MV-4-11 (cell line): ENCODE results near the gene PSEN1.
A peak's percentile ranks its signal among the peaks of the same experiment; 100 is the strongest.

Experiments
- DNase-seq: peaks from one replicate; lab custom pipeline; 2025; lab: John Stamatoyannopoulos, UW

Gene PSEN1

DNA sequence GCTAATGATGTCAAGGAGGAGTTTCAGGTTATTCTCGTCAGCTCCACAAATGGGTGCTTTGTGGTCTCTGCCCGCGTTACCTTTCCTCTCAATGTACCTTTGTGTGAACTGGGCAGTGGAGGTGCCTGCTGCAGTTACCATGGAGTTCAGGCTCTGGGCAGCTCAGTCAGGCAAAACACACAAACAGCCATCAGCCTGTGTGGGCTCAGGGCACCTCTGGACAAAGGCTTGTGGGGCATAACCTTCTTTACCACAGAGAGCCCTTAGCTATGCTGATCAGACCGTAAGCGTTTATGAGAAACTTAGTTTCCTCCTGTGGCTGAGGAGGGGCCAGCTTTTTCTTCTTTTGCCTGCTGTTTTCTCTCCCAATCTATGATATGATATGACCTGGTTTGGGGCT is 84.3 kb downstream of the PSEN1 start:
- DNase-seq, result no peak

DNA sequence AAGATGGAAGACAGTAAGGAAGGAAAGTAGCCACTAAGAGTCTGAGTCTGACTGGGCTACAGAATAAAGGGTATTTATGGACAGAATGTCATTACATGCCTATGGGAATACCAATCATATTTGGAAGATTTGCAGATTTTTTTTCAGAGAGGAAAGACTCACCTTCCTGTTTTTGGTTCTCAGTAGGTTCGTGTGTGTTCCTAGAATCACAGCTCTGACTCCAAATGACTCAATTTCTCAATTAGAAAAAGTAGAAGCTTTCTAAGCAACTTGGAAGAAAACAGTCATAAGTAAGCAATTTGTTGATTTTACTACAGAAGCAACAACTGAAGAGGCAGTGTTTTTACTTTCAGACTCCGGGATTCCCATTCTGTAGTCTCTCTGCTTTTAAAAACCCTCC is 85.6 kb downstream of the PSEN1 start:
- DNase-seq, result no peak

DNA sequence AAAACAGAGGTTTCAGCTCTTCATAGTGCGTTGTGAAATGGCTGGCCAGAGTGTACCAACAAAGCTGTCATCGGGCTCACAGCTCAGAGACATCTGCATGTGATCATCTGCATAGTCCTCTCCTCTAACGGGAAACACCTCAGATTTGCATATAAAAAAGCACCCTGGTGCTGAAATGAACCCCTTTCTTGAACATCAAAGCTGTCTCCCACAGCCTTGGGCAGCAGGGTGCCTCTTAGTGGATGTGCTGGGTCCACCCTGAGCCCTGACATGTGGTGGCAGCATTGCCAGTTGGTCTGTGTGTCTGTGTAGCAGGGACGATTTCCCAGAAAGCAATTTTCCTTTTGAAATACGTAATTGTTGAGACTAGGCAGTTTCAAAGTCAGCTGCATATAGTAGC is 86.7 kb downstream of the PSEN1 start:
- no peak for DNase-seq

DNA sequence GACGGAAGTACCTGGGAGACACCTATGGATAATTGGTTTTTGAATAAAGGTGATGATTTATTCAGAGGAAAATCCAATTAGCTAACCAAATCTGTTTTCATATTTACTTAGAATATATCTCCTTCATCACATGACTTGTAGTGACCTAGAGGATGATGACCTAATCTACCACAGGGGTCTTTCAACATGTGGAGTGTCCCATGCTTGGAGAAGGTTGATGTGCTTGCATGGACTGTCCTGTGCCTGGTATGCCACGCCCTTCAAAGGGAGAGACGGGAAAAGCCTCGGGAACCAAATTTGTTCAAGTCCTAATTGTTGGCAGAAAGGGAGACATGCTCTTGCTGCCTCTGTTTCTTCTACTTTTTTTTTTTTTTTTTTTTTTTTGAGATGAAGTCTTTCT is 89.2 kb downstream of the PSEN1 start:
- no peak for DNase-seq

DNA sequence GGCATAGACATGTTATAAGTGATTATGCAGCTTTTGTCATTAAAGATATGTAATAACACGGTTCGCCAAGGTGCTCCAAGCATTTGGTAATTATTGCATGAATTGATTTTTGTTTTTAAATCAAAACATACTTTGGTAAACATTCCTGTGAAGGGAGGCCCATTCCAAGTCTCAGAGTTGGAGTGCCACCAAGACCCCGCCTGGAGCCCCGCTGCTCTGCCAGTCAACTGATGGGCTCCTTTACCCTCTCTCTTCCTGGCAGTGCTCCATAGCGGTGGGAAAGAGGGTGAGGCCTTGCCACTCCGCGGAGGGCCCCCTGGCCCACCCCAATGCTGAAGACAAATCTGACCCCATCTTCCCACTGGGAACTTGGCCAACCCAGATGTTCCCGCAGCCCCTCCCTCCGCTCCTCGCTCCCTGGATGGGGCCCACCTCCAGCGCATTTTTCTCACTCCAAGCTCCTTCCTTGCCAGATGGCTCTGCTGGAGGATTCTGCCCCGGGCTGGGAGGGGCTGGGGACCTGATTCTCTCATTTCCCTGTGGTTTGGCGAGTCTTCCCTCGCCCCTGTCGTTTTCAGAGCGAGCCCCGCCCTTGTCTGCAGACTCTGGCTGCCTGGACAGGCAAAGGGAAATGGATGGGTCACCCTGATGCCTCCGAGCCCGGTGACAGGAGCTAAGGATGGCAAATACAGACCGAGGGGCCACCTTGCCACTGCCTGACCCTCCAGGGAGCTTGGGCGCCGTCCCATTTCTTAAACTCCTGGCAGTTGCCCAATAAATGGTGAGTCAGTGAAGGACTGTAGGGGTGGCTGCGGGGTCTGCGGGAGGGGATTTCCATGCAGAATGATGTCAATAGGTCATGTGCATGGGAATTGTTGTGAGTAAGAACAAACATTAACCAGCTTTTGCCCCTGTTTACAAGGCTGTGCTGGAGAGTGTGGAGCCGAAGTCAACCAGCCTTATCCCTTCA is 91.8 kb downstream of the PSEN1 start:
- no peak for DNase-seq

DNA sequence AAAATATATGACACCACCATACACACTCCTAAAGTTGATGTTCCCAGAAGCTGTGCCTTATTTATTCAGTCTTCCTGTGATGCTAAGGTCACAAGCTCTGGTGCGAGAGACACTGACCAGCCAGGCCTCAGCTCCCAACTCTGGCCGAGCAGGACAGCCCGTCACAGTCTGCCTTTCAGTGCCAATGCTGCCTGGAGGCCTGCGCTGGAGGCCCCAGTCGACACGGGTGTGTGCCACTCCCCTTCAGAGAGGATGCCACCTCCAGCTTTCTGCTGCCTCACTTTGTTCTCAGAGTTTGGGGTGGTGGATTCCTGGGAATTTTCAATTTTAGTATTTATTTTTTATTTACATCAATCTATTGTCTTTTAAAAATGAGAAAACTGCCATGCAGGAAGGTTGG is 93.7 kb downstream of the PSEN1 start:
- no peak for DNase-seq

DNA sequence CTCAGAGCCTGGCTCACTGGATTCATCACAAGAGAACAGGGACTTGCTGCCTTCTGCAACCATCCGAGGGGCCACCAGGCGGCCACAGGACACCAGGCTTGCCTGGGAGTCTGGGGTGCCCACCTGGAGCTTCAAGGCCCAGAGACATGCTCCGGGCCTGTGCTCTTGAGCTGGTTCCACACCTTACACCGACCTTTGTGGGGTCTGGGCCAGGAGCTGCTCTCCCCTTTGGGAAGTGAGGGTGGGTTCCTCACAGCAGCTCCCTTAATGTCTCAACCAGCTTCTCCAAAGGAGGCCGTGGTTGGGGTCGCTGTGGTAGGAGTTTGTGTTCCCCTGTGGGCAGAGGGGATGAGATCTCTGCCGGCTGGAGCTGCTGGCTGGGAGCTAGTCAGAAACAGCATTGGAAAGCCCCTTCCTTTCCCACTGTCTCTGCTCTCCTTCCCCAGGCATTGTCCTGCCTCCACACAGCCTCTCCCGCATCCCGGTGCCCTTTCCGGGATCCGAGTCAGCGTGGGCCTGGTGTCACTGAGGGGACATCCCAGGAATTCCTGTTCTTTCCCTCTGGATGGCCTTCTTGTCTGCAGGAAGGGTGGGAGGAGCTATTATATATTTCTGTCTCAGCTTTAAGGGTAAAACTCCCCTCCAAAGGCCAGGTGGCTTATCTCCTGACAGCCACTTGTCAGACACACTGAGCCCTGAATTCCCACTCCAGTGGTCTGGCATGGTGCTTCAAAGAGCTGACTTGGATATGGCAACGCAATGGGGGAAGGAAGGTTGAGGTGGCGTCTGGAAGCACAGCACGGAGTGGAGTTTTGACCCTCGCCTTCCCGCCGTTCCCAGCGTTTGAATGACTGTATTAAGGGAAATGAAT is 95.9 kb downstream of the PSEN1 start:
- DNase-seq, result no peak

DNA sequence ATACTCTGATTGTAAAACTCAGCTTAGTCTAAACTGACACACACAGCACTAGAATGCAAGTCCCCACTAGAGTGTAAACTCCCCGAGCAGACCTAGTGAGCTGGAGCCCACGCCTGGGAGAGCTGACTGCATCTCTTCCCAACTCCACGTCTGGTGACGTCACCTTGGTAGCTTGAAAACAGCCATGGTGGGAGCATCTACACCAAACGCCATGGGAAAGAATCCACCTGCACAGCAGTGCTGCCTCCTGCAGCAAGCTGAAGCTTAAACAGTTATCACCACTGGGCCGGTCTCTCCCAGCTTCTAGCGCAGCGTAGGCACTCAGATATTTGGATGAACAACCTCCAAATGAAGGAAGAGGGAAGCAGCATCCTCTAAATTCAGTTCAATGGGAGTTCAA is 96.7 kb downstream of the PSEN1 start:
- DNase-seq, result no peak

DNA sequence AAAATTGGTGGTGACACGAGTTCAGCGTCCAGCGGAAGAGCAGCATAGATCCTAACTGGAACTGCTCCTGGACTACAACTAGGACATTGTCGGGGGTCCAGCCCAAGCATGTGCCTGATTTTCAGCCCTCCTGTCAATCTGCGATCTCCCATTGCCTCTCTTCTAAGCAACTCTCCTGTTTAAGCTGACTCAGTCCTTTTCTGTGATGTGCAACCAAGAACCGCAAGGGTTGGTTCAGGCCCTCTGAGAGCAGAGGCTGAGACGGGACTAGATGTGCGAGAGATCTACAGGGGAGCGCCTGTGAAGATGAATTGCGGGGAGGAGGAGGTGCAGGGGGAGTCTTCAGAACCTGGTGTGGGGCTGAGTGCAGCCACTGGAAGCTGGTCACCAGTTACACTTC is 97.3 kb downstream of the PSEN1 start:
- DNase-seq, result no peak

DNA sequence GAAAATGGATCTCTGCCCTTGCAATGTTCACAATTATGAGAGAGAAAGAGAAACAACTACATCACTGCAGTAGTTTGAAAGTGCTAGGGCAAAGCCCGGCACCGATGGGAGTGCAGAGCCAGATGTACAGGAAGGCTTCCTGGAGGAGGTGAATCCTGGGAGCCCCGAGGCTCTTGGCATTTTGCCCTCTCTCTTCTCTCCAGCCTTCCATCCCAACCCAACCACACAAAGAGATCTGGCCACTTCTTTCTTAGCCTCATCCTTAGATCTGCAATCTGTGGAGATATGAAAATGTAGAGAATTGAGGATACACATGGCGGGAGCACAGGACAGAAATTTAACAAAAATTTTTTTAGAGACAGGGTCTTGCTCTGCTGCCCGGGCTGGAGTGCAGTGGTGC is 97.7 kb downstream of the PSEN1 start:
- no peak for DNase-seq

DNA sequence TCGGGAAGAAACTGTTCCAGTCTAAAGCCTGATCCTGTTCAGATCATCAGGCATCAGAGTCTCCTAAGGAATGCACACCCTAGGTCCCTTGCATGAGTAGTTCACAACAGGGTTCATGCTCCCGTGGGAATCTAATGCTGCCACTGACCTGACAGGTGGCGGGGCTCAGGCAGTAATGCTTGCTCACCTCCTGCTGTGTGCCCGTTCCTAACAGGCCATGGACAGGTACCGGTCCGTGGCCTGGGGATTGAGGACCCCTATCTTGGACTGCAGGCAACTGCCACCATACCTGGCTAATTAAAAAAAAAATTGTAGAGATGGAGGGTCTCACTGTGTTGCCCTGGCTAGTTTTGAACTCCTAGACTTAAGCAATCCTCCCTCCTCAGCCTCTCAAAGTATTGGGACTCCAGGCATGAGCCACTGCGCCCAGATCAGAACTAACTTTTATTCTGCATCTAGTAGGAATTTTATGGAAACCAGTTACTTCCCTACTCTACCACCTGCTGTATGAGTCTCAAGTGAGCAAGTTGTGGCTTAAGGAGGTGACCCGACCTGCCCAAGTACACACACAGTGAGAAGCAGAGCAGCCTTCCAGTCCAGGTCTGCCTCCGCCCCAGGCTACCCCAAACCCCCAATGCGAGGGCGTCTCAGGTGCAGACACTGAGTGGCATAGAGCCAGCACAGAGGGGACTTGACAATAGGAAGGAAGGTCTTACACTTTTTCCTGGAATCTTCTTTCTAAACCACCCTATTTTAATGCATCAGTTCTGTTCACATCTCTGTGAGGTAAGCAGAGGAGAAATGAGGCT is 98.5 kb downstream of the PSEN1 start:
- DNase-seq, result no peak

DNA sequence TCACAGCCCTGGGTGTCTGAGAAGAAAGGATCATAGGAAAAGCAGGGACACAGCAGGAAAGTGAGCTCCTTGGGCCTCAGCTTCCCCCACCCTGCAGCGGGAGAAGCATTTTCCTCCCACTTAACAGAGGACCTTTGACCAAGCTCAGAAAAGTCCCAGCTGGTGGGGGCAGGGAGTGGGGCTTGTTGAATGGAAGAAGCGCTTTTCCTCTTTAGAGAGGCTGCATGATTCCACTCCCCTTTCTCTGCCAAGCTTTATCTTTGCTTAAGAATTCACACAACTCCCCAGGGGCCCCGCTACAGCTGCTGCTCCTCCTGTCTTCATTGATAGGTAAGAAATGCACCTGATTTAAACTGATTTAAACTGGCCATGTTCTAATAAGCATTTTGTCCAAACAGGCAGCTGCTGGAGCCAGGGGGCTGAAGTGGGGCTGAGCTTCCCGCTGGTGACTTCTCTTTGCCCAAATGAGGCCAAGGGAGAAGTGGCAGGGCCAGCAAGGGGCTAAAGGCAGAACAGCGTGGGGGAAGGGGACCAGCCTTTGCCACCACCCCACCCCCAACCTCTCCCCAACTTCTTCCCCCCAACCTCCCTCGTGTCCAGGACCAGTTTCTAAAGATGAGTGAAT is 99.3 kb downstream of the PSEN1 start:
- no peak for DNase-seq

DNA sequence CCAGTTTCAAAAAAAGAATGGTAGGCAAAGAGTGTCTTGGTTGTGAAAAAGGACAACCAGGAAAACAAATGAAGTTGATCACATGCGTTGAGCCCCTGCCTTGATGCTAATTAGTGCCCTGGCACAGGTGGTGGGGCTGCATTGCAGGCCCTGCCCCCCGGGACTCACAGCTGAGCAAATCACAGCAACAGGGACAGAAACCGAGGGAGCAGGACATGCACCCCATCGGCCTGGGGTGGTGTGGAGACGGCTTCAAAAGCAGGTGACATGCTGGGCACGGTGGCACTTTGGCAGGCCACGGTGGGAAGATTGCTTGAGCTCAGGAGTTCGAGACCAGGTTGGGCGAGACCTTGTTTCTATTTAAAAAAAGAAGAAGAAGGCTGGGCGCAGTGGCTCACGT is 99.8 kb downstream of the PSEN1 start:
- no peak for DNase-seq

DNA sequence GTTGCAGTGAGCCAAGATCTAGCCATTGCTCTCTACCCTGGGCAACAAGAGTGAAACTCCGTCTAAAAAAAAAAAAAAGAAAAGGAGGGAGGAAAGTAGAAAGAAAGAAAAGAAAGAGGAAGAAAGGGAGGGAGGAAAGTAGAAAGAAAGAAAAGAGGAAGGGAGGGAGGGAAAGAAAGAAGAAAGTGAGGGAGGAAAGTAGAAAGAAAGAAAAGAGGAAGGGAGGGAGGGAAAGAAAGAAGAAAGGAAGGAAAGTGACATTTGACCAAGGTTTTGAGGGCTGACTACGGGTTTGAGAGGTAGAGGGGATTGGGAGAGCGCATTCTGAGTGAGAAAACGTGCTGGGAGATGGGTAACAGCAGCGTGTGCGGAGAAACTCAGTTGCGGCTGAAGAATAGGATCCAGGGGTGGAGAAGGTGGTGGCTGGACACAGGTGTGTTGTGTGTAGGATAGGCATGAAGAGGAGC is 100.5 kb downstream of the PSEN1 start:
- DNase-seq, result peak; percentile 15

DNA sequence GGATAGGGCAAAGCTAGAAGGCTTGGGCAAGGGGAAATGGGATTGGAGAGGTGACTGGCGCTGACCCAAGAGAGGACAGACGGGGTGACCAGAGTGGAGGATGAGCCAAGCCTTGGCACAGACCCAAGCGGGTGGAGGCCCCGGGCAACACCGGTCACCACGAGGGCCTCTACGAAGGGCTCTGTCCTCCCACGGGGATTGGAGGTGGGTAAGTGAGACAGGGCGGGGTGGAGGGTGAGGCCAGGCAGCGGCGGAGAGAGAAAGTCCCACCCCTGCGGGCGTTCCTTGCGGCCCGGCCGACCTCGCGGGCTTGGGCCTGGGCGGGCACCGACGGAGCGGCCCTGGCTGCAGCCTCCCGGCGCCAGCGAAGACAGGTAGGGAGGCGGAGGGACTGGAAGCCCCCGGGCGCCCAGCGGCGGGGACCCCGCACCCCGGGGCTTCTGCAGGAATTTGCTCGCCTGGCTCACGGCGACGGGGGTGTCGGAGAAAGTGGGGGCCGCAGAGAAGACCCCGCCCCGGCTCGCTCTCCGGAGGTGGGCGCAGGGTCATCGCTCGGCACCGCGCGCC is 101.0 kb downstream of the PSEN1 start, which contains the start of gene PAPLN:
Gene PAPLN, plus strand, starts transcription at position 288 of the 567 bp plus-strand sequence. CDS start 2,273 bp downstream, outside the sequence.
- DNase-seq, result no peak

DNA sequence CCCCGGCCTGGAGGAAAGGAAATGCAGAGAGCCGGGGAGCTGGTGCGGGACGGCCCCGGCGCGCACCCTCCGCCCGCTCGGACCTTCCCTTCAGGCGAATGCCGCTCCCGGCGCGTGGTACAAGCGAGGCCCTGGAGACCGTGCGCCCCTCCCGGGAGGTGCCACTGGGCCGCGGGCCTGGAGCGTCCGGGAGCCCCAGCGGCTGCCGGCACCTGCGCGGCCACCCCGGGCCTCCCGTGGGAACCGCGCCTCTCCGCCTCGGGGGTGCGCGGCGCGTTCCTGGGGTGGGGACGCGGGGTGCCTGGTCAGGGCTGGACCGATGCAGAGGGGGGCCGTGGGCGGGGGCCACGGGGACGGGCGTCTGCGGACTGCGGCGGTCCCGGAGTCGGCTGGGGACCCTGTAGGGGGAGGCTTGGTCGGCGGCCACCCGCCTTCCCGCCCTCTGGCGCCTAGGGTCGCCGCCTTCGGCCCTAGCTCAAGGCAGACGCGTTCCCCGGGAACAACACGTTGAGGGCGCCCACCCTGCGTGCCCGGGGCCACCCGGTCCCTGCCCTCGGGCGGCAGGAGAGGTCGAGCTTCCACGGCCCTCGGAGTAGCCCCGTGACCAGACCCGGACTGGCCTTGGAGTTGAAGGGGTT is 101.6 kb downstream of the PSEN1 start:
- DNase-seq, result no peak

DNA sequence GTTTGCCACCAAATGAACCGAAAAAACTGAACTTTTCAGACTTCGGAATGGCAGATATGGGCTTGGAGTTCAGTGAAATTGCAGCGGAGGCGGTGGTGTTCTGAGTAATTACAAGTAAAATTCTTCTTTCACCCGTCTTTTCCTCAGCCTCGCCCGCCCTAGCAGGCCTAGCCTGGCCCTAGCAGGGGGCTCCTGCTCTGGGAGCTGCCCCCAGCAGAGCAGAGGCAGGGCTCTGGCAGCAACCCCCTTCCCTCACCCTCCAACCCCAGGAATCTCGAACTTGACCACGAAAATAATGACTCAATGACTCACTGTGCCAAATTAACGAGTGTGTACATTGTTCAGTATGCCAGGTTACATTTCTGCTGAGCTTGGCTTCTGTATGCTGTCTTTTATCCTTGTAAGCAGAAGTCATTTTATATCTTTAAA is 102.1 kb downstream of the PSEN1 start:
- peak; percentile 35 for DNase-seq

DNA sequence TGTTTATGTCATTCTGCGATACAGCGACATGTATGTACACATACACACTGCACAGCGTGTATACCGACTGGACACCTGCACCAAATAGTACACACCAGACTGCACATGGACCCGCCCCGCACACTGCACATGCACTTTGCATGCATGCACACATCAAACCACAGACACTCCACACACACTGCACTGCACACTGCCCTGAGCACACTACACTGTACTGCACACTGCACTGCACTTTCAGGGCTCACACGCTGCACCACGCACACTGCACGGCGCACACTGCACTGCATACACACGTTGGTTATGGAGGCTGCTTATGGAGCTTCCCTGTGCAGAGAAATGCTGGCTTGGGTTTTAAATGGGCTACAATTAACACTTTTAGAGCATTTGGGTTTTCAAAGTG is 102.6 kb downstream of the PSEN1 start:
- no peak for DNase-seq

DNA sequence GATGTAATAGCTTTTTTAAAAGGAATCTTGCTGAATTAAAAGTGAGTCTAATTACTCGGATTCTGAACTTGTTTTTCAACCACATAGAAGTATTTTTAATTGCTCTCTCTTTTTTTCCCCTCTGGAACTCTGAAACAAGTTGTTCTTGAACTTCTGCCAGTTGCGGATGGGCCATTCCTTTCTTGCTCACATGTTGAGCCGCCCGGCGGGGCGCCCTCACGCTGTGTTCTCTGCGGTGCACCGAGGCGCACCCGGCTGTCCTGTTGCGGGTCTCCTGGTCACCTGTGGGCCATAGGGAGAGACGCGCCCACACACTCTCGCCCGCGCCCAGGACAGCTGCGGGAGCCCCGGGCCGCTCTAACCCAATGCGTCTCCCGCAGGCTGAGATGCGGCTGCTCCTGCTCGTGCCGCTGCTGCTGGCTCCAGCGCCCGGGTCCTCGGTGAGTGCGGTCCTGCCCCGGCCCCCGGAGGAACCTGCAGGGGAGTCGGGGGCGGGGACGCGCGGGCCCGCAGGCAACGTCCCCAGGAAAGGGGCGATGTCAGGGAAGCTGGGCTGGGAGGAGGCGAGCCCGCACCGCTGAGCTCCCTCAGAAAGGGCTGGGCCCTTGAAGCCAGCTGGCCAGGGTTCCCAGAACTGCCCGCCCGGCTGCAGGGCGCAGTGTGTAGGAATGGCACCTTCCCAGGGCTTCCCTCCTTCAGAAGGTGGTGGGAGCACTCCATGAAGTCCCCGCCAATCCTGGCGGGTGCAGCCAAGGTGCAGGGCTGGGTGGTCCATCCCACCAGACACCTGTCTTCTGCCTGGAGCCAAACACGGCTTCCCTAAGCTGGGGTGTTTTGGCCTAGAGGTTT is 103.3 kb downstream of the PSEN1 start:
- DNase-seq, result no peak
